22Rv1 (cell line): ENCODE data around the gene APLN.

ENCODE experiments used
- H3K27ac ChIP-seq: fragments of 450-650 bp; 2 replicates; pipeline ENCODE4 v1.5.1; 2017
- ZFX ChIP-seq: fragments of 450-650 bp; IDR thresholded peaks from 2 replicates; pipeline ENCODE4 v1.6.1; 2017; ENCODE audit warnings: antibody characterized with exemption, borderline replicate concordance
- TF ChIP-seq, protein P1 (sequence below): fragments of 450-650 bp; IDR thresholded peaks from 2 replicates; pipeline ENCODE4 v1.5.1; 2017; ENCODE audit warnings: mild to moderate bottlenecking

The APLN gene

GRCh38 chrX:129654652-129655546 is at the start of gene APLN:
Gene APLN, minus strand, starts transcription at chrX:129654956. Its CDS starts 326 bp downstream, at chrX:129654630.
- H3K27ac ChIP-seq = peak within 1 kb of the TSS; percentile 99
- TF ChIP-seq ZFX = no peak
- TF ChIP-seq, protein P1, sequence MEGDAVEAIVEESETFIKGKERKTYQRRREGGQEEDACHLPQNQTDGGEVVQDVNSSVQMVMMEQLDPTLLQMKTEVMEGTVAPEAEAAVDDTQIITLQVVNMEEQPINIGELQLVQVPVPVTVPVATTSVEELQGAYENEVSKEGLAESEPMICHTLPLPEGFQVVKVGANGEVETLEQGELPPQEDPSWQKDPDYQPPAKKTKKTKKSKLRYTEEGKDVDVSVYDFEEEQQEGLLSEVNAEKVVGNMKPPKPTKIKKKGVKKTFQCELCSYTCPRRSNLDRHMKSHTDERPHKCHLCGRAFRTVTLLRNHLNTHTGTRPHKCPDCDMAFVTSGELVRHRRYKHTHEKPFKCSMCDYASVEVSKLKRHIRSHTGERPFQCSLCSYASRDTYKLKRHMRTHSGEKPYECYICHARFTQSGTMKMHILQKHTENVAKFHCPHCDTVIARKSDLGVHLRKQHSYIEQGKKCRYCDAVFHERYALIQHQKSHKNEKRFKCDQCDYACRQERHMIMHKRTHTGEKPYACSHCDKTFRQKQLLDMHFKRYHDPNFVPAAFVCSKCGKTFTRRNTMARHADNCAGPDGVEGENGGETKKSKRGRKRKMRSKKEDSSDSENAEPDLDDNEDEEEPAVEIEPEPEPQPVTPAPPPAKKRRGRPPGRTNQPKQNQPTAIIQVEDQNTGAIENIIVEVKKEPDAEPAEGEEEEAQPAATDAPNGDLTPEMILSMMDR = no peak

DNA sequence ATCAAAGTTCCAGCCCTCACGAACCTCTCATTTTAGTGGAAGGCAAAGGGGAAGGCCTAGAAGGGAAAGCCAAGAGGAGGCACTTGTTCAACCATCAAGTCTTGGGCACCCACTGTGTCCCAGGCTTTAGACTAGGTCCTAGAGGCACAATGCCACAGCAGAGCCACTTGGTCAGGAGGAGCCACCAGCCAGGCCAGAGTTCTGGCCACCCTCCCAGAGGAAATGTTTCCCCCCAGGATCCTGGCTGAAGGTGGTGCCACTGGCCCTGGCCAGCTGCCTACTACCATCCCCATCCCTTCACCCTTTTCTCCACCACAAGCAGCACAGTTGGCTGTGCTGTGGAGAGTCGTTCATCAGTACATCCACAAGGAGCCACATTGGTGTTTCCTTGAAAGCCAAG is 49.7 kb upstream of the APLN start:
- no peak for TF ChIP-seq ZFX
- TF ChIP-seq, protein P1 = no peak
- H3K27ac ChIP-seq = no peak overlapping the region

DNA sequence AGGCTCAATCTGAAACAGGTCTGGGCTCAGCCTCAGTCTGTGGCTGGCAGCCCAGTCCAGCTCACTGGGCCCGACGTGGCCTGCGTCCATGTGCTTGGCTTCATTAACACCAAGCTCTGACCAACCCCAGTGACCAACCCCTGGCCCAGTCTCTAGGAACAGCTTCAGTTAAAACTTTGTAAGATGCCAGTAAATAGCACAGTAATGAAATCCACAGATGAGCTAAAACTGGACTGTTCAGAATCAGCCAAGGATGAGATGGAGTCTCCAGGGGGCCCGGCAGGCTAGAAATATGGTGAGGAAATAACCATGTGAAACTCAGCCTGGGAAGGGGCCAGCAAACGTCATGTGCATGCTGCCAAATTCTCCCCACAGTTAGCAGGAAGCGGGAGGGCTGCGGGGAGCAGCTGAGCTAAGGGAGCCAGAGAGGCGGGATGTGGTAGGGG is 46.9 kb upstream of the APLN start:
- TF ChIP-seq, protein P1 = no peak
- no peak overlapping the region for H3K27ac ChIP-seq

GRCh38 chrX:129700536-129700935 is 45.8 kb upstream of the APLN start:
- H3K27ac ChIP-seq = peak overlapping the region; percentile 97

GRCh38 chrX:129698150-129698549 is 43.4 kb upstream of the APLN start:
- TF ChIP-seq, protein P1 = no peak
- no peak for TF ChIP-seq ZFX
- peak overlapping the region; percentile 97 for H3K27ac ChIP-seq

More at GRCh38 chrX:129700536-129700935, 45.8 kb upstream of the APLN start:
- TF ChIP-seq ZFX = no peak
- TF ChIP-seq, protein P1 = no peak

- TF ChIP-seq, protein P1 = no peak
- no peak for TF ChIP-seq ZFX
- H3K27ac ChIP-seq = peak overlapping the region; percentile 97
Measured at GRCh38 chrX:129697204-129697829, 42.6 kb upstream of the APLN start.
